ENCODE measurements around the gene SVOPL.

DNA sequence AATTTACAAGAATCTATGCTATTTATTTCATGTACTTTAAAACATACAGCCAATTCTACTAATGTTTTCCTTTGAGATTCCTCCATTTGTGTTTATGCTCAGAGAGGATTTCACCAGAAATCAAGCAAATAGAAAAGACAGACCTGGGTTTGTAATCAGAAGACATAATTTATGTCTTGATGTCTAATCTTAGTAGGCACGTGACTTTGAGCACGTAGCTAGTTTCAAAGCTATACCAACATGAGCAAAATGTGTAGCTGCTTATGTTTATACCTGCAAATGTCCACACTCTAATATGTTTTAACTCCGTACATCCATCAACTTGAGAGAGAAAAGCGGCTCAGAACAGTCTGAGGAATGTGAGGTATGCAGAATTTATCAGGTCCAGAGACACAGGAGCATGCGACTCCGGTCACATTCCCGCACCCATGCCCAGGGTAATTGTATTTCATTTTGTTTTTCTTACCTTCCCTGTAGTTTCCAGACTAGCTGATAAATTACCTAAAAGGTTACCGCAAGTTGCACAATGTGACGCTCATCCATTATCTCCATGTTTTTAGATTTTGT, 40.0 kb downstream of the SVOPL start:
- TF ChIP-seq, protein P1, sequence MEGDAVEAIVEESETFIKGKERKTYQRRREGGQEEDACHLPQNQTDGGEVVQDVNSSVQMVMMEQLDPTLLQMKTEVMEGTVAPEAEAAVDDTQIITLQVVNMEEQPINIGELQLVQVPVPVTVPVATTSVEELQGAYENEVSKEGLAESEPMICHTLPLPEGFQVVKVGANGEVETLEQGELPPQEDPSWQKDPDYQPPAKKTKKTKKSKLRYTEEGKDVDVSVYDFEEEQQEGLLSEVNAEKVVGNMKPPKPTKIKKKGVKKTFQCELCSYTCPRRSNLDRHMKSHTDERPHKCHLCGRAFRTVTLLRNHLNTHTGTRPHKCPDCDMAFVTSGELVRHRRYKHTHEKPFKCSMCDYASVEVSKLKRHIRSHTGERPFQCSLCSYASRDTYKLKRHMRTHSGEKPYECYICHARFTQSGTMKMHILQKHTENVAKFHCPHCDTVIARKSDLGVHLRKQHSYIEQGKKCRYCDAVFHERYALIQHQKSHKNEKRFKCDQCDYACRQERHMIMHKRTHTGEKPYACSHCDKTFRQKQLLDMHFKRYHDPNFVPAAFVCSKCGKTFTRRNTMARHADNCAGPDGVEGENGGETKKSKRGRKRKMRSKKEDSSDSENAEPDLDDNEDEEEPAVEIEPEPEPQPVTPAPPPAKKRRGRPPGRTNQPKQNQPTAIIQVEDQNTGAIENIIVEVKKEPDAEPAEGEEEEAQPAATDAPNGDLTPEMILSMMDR (IDR thresholded peaks at IDR 0.05 in 2 of 3, conservative IDR thresholded peaks at IDR 0.05 in 1 of 3; ENCODE audit: borderline replicate concordance in 1 of 3, insufficient read depth in 1 of 3, low read depth in 2 of 3, low read length in 2 of 3), result no peak
- TF ChIP-seq TCF7L2 (IDR thresholded peaks at IDR 0.05; ENCODE audit: borderline replicate concordance, extremely low read depth, insufficient read depth, insufficient read length) (no peak), ZNF274 (IDR thresholded peaks at IDR 0.05; ENCODE audit: low read depth, low read length) (no peak), CBX3 (IDR thresholded peaks at IDR 0.05; ENCODE audit: low read depth) (no peak)

All from HCT116 (cell line).